GM19240 (cell line): ENCODE results near the gene APOBEC2.
"Not testable (repeated sequence)": the region's sequence is repeated elsewhere in the genome, so short reads cannot be mapped to it uniquely, and the experiment has no call there.

Experiments used
- DNase-seq: peaks from one replicate; pipeline ENCODE4 v3.0.0; 2011; ENCODE audit warnings: low spot score; ENCODE audit not compliant: insufficient read length

Gene APOBEC2

DNA sequence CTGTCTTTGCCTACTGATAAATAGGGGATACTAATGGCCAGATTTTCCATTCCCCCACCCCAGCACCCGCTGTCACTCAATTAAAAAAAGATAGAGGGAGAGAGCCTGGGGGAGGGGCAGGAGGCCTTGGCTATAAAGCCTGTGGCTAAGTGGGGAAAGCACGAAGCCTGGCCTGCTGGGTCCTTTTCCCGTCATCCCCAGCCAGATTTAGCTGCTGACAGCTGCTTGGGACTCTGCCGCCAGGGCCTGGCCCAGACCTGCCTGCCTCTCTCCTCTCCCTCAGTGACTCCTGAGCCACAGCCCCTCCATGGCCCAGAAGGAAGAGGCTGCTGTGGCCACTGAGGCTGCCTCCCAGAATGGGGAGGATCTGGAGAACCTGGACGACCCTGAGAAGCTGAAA lies at the start of gene APOBEC2:
Gene APOBEC2 (plus strand): TSS at position 162 of the 400 bp plus-strand sequence. CDS start 146 bp downstream, at position 308.
- no peak for DNase-seq

DNA sequence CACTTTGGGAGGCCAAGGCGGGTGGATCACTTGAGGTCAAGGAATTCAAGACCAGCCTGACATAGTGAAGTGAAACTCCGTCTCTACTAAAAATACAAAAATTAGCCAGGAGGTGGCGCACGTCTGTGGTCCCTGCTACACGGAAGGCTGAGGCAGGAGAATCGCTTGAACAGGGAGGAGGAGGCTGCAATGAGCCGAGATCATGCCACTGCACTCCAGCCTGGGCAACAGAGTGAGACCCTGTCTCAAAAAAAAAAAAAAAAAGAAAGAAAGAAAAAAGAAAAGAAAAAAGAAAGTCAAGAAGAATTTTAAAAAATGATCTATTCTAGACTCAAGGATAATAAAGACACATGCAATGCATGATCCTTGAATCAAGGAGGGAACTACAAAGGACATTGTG lies 46.8 kb upstream of the APOBEC2 start:
- not testable (repeated sequence) for DNase-seq

DNA sequence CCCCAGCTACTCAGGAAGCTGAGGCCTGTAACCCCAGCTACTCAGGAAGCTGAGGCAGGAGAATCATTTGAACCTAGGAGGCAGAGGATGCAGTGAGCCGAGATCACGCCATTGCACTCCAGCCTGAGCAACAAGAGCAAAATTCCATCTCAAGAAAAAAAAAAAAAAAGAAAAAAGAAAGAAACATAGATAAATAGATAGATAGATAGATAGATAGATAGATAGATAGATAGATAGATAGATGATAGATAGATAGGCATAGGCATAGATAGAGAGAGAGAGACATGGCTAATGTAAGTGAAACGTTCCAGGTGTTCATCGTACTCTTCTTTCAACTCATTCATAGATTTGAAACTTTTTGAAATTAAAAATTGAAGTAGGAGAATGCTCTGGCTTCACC lies 46.0 kb upstream of the APOBEC2 start:
- not testable (repeated sequence) for DNase-seq

DNA sequence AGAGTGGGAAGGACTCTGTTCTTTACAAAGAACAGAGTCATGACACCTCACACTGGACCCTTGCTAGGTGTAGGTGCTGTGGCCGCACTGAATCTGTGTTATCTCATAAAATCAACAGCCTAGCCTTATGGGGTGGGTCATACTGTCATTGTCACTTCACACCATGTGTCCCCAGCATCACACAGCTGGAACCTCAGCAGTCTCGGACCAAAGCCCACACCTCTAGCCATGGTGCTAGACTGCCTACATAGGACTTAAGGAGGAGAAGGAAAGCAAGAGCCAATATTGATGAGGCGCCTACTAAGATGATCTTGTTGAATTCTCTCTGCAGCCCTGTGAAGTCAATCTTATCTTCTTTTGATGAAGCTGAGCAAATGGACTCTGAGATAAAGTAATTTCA lies 45.0 kb upstream of the APOBEC2 start:
- DNase-seq = no peak

DNA sequence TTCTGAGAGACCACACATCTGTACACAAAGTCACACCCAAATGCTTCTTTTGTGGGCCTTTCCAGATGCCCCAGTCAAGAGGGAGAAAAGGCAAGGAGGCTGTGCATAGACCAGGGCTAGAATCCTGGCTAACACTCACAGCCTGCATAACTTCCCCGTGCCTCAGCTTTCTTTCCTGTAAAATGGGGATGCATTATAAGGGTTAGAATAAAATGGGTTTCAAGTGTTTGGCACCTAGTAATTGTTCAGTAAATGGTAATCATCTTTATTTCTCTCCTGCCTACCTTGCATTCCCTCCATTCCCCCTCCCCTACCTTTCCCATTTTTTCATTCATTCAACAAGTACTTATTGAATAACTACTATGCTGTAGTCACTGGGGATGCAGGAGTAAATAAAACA lies 43.3 kb upstream of the APOBEC2 start:
- no peak for DNase-seq

DNA sequence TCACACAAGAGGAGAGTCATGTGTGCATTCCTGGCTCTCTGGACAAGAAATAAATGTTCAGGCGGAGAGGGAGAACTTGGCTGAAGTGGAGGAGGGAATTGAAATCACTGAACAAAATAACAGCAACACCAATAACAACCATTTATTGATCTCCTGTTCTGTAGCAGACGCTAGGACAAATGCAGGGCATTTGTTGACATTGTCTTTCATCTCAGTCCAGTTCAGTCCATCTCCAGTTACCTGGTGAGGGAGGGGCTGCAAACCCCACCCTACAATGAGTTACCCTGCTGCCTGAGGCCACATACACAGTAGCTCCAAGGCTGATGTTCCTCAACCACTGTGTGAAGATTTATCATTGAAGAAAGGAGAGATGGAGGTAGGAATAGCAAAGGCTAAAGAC lies 41.3 kb upstream of the APOBEC2 start:
- DNase-seq = no peak

DNA sequence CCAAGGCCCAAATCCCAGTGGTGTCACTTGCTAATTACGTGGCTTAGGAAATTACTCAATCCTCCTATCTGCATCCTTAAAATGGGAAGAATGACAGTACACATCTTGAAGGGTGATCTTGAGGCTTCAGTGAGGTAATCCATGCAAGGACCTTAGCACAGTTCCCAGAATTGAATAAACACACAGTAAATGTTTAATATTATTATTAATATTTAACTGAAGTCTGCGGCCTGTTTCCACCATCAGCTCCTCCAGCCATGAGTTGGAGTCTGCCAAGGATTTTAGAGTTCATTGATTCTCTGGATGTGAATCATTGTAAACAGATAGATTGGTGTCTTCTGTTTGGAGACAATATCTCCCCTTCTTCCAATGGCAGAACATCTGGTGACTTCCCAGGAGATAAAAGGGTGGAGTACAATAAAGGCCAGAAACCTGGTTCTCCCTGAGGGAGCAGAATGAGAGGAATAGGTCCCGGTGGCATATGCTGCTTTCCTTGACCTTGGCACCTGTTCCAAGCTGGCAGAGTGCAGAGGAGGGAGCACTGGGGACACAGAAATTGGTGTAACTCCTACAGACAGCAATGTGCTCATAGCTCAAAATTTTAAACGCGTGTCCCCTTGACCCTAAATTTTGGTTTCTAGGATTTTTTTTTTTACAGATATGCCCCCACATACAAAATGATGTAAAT lies 39.4 kb upstream of the APOBEC2 start:
- DNase-seq = no peak

DNA sequence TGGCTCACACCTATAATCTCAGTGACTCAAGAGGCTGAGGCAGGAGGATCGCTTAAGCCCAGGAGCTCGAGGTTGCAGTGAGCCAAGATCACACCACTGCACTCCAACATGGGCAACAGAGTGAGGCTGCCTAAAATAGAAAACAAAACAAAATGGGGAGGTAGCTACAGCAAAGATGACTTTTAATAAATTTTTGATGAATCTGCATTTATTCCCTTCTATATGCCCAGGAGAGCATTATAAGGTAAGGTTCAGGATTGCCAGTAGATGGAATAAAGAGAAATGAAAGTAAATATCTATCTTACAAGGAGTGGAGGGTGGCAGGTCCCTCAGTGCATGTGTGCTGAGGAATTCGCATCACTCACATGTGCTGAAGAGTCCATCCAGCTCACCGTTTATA lies 38.2 kb upstream of the APOBEC2 start:
- no peak for DNase-seq

DNA sequence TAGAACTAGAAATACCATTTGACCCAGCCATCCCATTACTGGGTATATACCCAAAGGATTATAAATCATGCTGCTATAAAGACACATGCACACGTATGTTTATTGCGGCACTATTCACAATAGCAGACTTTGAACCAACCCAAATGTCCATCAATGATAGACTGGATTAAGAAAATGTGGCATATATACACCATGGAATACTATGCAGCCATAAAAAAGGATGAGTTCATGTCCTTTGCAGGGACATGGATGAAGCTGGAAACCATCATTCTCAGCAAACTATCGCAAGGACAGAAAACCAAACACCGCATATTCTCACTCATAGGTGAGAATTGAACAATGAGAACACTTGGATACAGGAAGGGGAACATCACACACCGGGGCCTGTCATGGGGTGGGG lies 37.1 kb upstream of the APOBEC2 start:
- not testable (repeated sequence) for DNase-seq

DNA sequence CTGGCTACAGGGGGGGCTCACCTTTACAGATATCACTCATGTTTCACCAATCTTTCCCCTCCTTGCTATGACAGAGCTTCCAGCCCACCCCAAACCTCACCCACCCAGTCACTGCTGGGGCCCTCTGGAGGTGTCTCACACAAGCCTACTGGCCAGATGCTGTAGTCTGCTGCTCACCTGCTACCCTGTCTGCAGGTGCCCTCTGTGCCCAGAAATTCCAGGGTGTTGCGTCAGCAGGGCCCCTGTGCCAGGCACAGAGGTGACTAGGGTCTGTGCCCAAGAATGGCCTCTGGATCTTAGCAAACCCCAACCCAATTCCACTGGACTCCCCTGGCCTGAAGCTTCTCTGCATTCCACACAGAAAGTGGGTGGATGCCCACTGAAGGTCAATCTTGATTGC lies 35.3 kb upstream of the APOBEC2 start:
- no peak for DNase-seq

DNA sequence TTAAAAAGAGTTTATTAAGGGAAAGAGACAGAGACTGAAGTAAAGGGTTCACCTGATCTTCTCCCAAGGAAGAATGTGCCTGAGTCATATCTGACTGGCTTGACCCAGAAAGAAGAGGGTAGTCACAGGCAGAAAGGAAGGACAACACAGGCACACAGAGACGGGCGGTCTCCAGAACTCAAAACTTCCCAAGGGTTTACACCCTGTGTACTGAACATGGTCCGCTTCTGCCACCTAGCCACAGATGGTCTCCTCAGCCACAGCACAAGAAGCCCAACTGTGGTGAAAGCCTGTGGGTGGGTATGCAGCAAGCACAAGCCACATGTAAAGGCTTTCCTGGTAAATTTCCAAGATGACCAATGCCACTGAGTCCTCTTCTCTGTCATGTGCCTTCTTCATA lies 31.2 kb upstream of the APOBEC2 start:
- DNase-seq = no peak

DNA sequence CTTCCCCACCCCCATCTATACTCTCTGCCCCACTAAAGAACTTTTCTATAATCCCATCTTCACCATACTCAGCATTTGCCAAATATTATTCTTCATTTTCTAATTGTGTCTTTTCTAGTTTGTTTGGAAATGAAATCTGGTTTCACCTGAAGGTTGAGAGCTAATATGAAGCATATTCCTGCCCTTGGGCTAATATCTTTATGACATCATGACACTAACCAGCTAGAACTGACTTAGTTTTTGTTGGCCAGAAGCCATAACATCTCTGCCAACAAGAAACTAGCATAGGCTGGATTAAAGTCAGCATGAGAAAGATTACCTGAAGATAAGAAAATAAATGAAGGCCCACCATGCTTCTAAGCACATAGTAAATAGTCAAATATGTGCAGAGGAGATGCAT lies 30.7 kb upstream of the APOBEC2 start:
- DNase-seq = no peak

DNA sequence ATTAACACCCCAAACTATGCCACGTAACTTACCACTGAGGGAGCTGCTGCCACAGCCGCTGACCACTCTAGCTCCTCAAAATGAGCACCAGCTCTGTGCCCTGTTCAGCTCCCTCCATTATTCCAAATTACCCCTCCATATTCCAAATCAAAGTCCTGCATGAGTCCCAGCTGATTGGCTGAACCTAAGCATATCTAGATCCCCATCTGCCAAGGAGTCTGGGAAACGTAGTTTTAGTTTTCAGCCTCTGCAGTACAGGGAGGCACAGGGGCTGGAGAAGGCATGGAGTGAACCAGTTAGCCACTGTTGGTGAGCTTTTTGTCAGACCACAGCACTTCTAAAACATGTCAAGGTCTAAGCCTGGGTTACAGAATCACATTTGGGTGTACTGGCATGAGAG lies 29.9 kb upstream of the APOBEC2 start:
- DNase-seq = no peak

DNA sequence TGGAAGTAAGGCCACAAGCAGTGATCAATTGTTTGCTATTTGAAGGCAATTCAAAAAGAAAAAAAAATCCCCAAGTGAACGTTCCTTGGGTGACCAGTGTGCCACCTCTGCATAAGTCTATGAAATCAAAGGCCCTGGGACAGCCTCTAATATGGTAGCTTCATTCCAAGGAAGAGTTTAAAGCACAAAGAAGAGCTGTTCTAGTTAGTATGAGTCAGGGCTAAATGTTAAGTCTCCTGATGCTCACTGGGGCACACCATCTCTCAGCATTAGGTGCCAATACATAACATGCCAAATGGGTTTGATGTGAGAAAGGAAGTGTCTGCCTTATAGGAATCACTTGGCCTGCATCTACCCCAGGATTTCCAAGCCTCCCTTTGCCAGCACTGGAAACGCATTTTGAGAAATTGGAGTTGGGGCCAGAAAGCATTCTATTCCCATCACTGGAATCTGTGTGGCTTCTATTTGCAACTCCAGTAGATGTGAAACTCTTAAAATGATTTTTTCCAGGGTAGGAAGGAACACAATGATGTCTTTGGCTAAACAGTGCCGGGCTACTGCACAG lies 27.0 kb upstream of the APOBEC2 start:
- DNase-seq = no peak

DNA sequence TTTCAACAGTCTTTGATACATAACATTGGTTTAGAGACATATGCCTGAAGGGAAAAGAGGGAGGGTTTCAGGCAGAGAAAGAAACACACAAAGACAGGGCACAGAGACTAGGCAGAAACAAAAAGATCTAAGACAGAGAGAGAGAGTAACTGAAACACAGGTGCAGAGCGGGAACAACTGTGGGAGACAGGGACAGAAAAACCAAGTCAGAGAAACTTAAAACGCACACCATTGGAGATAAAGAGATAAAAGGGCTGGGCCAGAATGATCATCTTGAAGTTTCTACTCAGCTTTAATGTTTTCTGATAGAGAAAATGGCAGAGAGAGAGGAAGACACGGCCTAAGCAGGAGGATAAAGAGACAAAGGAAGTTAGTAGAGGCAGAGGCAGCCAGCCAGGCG lies 25.8 kb upstream of the APOBEC2 start:
- DNase-seq = no peak

DNA sequence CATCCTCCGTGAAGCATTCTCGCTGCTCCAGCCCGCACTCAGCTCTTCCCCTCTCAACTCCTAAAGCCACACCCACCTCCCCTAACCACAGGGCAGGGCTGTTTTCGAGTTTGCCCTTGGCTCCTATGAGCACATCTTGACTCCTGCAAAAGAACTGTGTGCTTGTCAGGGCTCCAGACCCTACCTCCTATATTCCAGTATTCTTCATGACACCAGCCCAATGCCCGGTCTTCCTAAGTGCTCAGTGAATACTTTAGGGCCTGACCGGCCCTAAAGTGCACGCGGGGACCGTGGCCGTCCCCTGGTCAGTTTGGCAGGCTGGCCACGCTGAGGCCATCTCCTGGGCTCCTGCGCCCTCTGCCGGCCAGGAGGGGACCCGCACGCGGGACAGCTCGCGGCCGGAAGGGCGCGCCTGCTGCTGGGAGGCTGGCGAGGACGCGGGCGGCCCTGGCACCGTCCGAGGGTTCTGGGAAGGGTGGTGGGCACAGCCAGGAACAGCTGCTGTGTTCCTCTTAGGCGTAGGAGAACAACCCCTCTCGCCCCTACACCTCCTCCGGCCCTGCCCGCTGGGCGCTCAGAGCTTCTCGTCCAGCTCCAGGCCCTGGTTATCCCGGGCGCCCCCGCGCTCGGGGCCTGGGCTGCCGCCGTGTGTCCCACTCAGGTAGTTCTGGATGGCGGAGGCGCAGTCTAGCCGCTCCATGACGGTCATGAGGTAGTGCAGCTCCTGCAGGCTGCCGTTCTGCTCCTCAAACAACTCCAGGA lies 25.0 kb upstream of the APOBEC2 start:
- DNase-seq = peak; percentile 79

DNA sequence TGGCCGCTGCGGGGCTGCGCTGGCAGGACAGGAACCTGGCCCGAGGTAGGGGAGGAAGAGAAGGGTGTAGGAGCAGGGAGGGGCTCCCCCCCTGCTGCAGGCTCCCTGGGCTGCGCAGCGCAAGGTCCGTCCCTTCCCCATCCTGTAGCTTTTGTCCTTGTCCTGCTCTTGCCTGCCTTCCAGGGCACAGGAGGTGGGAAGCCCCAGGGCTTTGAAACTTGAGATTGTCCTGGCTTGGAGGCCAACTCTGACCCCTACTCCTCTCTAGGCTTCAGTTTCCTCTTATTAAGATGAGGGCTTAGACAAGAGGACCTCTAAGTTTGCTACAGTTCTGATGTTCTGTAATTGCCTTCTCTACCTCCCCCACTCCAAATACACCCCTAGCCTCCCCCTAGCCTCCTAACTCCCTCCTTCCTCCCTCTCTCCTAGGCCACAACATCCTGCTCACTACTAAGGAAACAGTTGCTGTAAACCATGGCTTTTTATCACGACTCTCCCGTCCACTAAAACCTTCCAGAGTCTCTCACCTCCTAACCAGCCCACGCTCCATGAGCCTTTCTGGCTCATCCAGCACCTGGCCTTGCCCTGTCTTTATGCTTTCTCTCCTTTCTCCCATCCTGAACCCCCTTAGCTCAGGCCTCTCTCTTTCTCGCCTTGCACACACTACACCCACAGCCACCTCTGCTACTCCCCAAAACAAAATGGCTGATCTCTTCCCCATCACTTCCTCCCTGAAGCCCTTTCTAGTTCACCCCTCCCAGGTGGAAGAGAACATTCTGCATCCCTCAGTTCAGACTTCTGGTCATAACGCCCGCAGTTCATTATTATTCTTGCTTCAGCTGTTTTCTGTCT lies 24.2 kb upstream of the APOBEC2 start:
- no peak for DNase-seq

DNA sequence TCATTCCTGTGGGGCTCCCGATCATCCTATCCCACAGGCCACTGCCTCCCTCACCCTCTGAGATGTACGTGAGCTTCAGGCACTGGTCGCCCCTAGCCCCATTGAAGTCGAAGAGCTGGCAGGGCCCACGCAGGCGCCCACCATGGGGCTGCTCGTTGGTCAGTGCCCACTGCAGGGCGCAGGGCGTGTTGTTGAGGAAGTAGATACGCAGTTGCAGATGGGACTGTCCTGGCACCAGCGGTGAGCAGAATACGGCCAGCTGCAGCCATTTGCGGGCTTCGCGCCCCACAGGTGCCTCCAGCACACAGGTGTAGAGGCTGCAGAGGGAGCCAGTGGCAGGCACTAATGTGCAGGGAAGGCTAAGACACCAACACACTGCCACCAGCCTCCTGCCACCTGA lies 20.2 kb upstream of the APOBEC2 start:
- no peak for DNase-seq

DNA sequence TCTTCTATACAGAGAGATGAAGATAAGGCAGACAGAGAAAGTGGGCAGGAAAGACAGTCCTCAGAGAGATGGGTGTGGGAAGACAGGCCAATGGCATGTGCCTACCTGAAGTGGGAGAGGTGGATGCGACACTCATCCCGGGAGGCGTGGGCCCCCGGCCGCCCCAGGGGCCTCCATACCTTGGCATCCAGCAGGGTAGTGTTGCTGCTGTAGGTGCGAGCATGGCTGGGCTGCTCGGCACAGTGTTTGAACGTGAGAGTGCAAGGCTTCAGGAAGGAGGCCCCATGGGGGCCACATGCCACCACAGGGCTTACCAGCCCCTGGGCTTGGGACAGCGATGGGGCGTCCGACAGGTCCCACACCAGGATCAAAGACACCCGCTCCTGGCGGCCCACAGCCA lies 19.2 kb upstream of the APOBEC2 start:
- DNase-seq = no peak

DNA sequence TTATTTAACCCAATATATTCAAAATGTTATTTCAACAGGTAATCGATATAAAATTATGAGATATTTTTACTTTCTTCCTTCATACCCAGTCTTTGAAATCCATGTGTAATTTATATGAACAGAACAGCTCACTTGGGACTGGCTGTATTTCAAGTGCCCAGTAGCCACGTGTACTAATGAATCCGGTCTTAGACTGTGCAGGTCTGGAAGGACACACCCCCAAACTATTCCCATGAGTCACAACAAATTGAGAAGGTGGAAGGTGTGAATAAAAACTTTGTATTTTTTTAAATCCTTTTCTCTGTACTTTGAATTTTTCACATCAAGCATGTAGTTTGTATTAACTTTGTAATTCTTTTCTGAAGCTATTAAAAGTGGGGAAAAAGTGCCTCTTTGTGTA lies 16.8 kb upstream of the APOBEC2 start:
- DNase-seq = no peak

DNA sequence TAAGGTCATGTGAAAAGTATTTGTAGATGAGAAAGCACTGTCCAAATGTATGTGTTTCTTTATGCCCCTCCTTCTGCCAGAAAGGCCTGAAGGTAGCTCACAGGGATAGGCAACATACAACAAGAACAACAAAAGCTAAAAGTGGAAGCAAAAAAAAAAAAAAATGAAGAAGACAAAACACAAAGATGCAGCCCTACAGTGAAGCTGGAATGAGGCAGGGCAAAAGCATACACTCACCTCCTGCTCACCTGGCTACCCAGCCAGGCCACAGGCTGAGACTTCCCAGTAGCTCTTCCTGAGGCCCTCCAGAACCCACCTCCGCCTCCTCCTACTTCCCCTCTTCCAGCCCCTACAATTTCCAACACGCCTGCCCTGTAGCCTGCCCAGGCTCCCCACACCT lies 16.4 kb upstream of the APOBEC2 start:
- DNase-seq = no peak
